Measurements from ENCODE around the gene MIOS.

- TF ChIP-seq CTCF (IDR thresholded peaks at IDR 0.05 in 8 of 11, conservative IDR thresholded peaks at IDR 0.05 in 3 of 11) = no peak
- no peak for TF ChIP-seq POLR2A (IDR thresholded peaks at IDR 0.05)
Measured at GRCh38 chr7:7647495-7648036, 80.9 kb downstream of the MIOS start.
